C4-2B (cell line): ENCODE measurements around the gene USP15.

Experiments used
- CTCF ChIP-seq: fragments of 450-650 bp; conservative IDR thresholded peaks from 2 replicates; pipeline ENCODE4 v1.5.1; 2017; ENCODE audit warnings: mild to moderate bottlenecking
- ZFX ChIP-seq: fragments of 450-650 bp; IDR thresholded peaks from 2 replicates; pipeline ENCODE4 v1.6.1; 2017

DNA sequence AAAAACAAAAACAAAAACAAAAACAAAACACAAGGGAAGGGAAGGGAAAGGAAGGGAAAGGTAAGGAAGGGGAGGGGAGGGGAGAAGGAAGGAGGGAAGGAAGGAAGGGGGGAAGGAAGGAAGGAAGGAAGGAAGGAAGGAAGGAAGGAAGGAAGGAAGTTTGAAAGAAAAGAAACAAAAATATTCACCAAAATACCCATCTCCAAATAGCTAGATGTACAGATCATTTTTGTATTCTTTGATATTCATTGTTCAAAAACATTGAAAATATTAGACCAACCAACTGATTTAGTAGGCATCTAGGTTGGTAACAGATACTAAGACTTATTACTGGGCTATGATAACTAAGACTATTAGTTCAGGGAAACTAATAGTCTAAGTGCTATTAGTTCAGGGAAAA is 39.1 kb upstream of the USP15 start:
- no peak for TF ChIP-seq CTCF
- TF ChIP-seq ZFX = no peak
